K562 (cell line): ENCODE data around the gene NR6A1. TPM values are rescaled to one million over a fixed set of nuclear protein-coding genes. Genes with fewer than 3 reads are reported as not detected.

Experiments used
- ATAC-seq: fragments of 200-7000 bp; cut with Tn5 transposase; 3 replicates; pipeline ENCODE4 v1.9.1; 2020; ENCODE audit warnings: moderate library complexity
- BruUV-seq: library from RNA; stranded (reverse); fragments of 400-500 nt; replicated peaks from 2 replicates; lab custom pipeline; 2021; lab: Mats Ljungman, UMichigan
- CTCF ChIA-PET: fragments of 300-600 bp; formaldehyde crosslinking; extraction: SDS; loops from one replicate; lab custom pipeline; 2021; ENCODE audit warnings: low intra/inter-chr PET ratio; lab: Yijun Ruan, JAX
- POLR2A ChIA-PET: fragments of 300-600, 350-650 bp; sonication (Branson Sonifier 250); formaldehyde crosslinking; extraction: SDS; loops from one replicate; lab custom pipeline; 2021; ENCODE audit warnings: antibody characterized with exemption, inconsistent platforms; lab: Yijun Ruan, JAX
- DNase-seq, 4 experiments: peaks; one replicate each; pipeline versions ENCODE4 v3.0.0 to v3.0.0-alpha.2; 2011 to 2018; ENCODE audit warnings: low spot score in 3 of 4, mixed read lengths in 3 of 4; ENCODE audit errors: extremely low read depth in 1 of 4
- FAIRE-seq: peaks from 2 replicates; lab custom pipeline; 2011; peaks lifted over from hg19 to GRCh38; lab: Jason Lieb, UNC
- H2AFZ ChIP-seq: 2 replicates; pipeline ENCODE4 v1.6.0; 2011; ENCODE audit warnings: low read depth, low read length, control low read depth, inconsistent platforms
- H3K27ac ChIP-seq: fragments of 200-600 bp; 3 replicates; pipeline ENCODE4 v1.8.0; 2011; ENCODE audit warnings: low read depth, mild to moderate bottlenecking, control low read depth, inconsistent platforms, low read length, moderate library complexity, mixed read lengths; ENCODE audit errors: extremely low read depth
- H3K27me3 ChIP-seq, 2 experiments: fragments of 300-600 bp in 1 of 2; 2 replicates in 1 of 2; 3 replicates in 1 of 2; pipeline versions ENCODE4 v1.6.0 to v1.8.0; 2011; ENCODE audit warnings: inconsistent platforms in 2 of 2, low read length in 2 of 2, mild to moderate bottlenecking in 1 of 2, mixed read lengths in 1 of 2, moderate library complexity in 1 of 2; ENCODE audit not compliant: control insufficient read depth in 2 of 2, insufficient read depth in 2 of 2
- H3K36me3 ChIP-seq: fragments of 300-600 bp; 3 replicates; pipeline ENCODE4 v1.8.0; 2011; ENCODE audit warnings: mild to moderate bottlenecking, low read length, inconsistent platforms; ENCODE audit not compliant: control insufficient read depth, insufficient read depth
- H3K4me1 ChIP-seq, 2 experiments: fragments of 200-600 bp in 1 of 2; replicated peaks in 1 of 2; 2 replicates in 1 of 2; 3 replicates in 1 of 2; pipeline versions ENCODE4 v1.5.1 to v1.8.0; 2011; ENCODE audit warnings: inconsistent platforms in 2 of 2, low read length in 2 of 2, mild to moderate bottlenecking in 1 of 2, mixed read lengths in 1 of 2, moderate library complexity in 1 of 2; ENCODE audit not compliant: control insufficient read depth in 2 of 2, insufficient read depth in 2 of 2
- H3K4me2 ChIP-seq: 2 replicates; pipeline ENCODE4 v1.6.1; 2011; ENCODE audit warnings: low read length, control low read depth, inconsistent platforms, mixed read lengths; ENCODE audit not compliant: insufficient read depth
- H3K4me3 ChIP-seq: fragments of 200-600 bp; sonication (generic), shearing (Covaris generic); 2 replicates; pipeline ENCODE4 v1.5.1; 2016; ENCODE audit warnings: control low read depth, inconsistent platforms
- H3K79me2 ChIP-seq: fragments of 200-600 bp; 3 replicates; pipeline ENCODE4 v1.8.0; 2011; ENCODE audit warnings: low read length, inconsistent platforms; ENCODE audit not compliant: control insufficient read depth, insufficient read depth
- H3K9ac ChIP-seq, 2 experiments: 2 replicates each; pipeline versions ENCODE4 v1.6.0 to v1.6.1; 2011; ENCODE audit warnings: low read depth in 2 of 2, low read length in 2 of 2, control low read depth in 1 of 2, inconsistent platforms in 1 of 2, mild to moderate bottlenecking in 1 of 2, mixed read lengths in 1 of 2; ENCODE audit not compliant: insufficient read depth in 1 of 2
- H3K9me1 ChIP-seq: one replicate; pipeline ENCODE4 v1.6.0; 2011; ENCODE audit warnings: inconsistent platforms, mild to moderate bottlenecking, low read length, moderate library complexity; ENCODE audit not compliant: control insufficient read depth, insufficient read depth
- H3K9me3 ChIP-seq: replicated peaks from 2 replicates; pipeline ENCODE4 v1.5.1; 2011; ENCODE audit warnings: low read depth, low read length, inconsistent platforms; ENCODE audit not compliant: control insufficient read depth, insufficient read depth
- H4K20me1 ChIP-seq: replicated peaks from 2 replicates; pipeline ENCODE4 v1.6.1; 2011; ENCODE audit warnings: low read length, inconsistent platforms, mixed read lengths; ENCODE audit not compliant: control insufficient read depth, insufficient read depth
- BMI1 ChIP-seq: fragments of 150-350 bp; IDR thresholded peaks from 2 replicates; pipeline ENCODE4 v1.6.1; 2014; ENCODE audit warnings: low read length
- CEBPG ChIP-seq, 3 experiments: fragments of 200-800 bp in 1 of 3; sonication (Bioruptor generic) in 1 of 3; sonication (generic) in 1 of 3; formaldehyde crosslinking in 1 of 3; IDR thresholded peaks in 2 of 3; conservative IDR thresholded peaks in 1 of 3; 2 replicates each; pipeline versions ENCODE4 v1.6.1 to v1.8.0; 2016 to 2022; ENCODE audit warnings: missing compliant biosample characterization in 2 of 3, missing genetic modification characterization in 2 of 3, mild to moderate bottlenecking in 1 of 3, missing genetic modification reagents in 1 of 3
- OTX1 ChIP-seq: fragments of 450-650 bp; formaldehyde crosslinking; IDR thresholded peaks from 2 replicates; pipeline ENCODE4 v1.4.0; 2022; ENCODE audit warnings: mild to moderate bottlenecking
- SFPQ ChIP-seq: fragments of 200-400 bp; formaldehyde crosslinking; IDR thresholded peaks from 2 replicates; pipeline ENCODE4 v1.6.1; 2017; ENCODE audit warnings: mild to moderate bottlenecking, low read depth, low read length, moderate library complexity
- STAT5B ChIP-seq: fragments of 250-450 bp; sonication (Bioruptor Pico); IDR thresholded peaks from 2 replicates; pipeline ENCODE4 v1.8.0; 2021; ENCODE audit warnings: mild to moderate bottlenecking, inconsistent platforms
- WGBS: fragments of 100-300 bp; shearing (Covaris generic); methylation state at CpG from one replicate; pipeline ENCODE4 v1.1.6; 2016; ENCODE audit warnings: low coverage, mixed read lengths; ENCODE audit not compliant: insufficient coverage; ENCODE audit errors: missing lambda C conversion rate; 5-methylcytosine and 5-hydroxymethylcytosine counted together
- in situ Hi-C: fragments of 300-500 bp; cut with MboI; formaldehyde crosslinking; loops from 4 replicates; pipeline ENCODE4 v1.15.0; 2018; ENCODE audit warnings: inconsistent platforms, mixed read lengths
- intact Hi-C: fragments of 100-400 bp; cut with micrococcal nuclease; formaldehyde crosslinking; loops from 2 replicates; pipeline ENCODE4 v1.14.2; 2022
- polyA plus RNA-seq, 8 experiments: library from polyadenylated mRNA; depleted of rRNA in 4 of 8; stranded (reverse) in 5 of 8; unstranded in 3 of 8; fragments of >200 nt; fragmentation: Nextera tagmentation in 2 of 8; fragmentation: Illumina TruSeq in 1 of 8; extraction: Ambion mirVana in 2 of 8; extraction: Trizol in 1 of 8; gene quantifications; 2 replicates each; pipeline versions ENCODE4 v1.2.1 to v1.2.3, GENCODE V29; 2011 to 2014; ENCODE audit warnings: inconsistent platforms in 1 of 8, missing spikeins in 1 of 8
- total RNA-seq, 7 experiments: library from RNA; depleted of rRNA in 6 of 7; stranded (reverse); fragments of >200 nt in 6 of 7; fragmentation: Illumina TruSeq in 2 of 7; extraction: Trizol in 2 of 7; gene quantifications; 2 replicates each; pipeline versions ENCODE4 v1.2.1 to v1.2.3, GENCODE V29; 2011 to 2021; ENCODE audit warnings: low replicate concordance in 1 of 7
- TF ChIP-seq, protein P1 (sequence below), 2 experiments: fragments of 450-650 bp in 1 of 2; sonication (generic) in 1 of 2; formaldehyde crosslinking in 1 of 2; IDR thresholded peaks in 1 of 2; conservative IDR thresholded peaks in 1 of 2; 2 replicates each; pipeline versions ENCODE4 v1.6.1 to v1.8.1; 2016 to 2023; ENCODE audit warnings: mild to moderate bottlenecking in 2 of 2, moderate library complexity in 2 of 2, inconsistent platforms in 1 of 2, missing genetic modification reagents in 1 of 2
- TF ChIP-seq, protein P2 (sequence below), 2 experiments: fragments of 450-650 bp in 1 of 2; sonication (generic) in 1 of 2; formaldehyde crosslinking in 1 of 2; IDR thresholded peaks; 2 replicates each; pipeline versions ENCODE4 v1.7.1 to v1.9.0; 2016 to 2022; ENCODE audit warnings: inconsistent platforms in 1 of 2, mild to moderate bottlenecking in 1 of 2, missing genetic modification reagents in 1 of 2

NR6A1 gene
- total and polyA plus RNA-seq, 9 of the 15 experiments (the other 6 are each of a cell fraction or from before 2014, with no cell fraction given) = 9.7 to 55.4 (median 28.3) TPM

- 66% methylated on average over 5 of the region's 5 CpGs for WGBS
- CTCF ChIA-PET = no interaction called here
- peaks cover 8% of the 10 kb centered on the region; the same call in 1 of the 3 replicates for H3K79me2 ChIP-seq
- no peak for FAIRE-seq
- POLR2A ChIA-PET = interaction anchor here (0.7 kb wide), 1 partner anchor 55 kb away, joined by 3 read pairs; no protein-coding TSS in a partner anchor
- ATAC-seq = no peak
- H3K4me3 ChIP-seq = no peak overlapping the region
- no peak overlapping the region for H3K4me2 ChIP-seq
- H3K9me3 ChIP-seq = no peaks in the 10 kb centered on the region
- no peak overlapping the region for H2AFZ ChIP-seq
- no peaks in the 10 kb centered on the region for H3K27me3 ChIP-seq
- in situ Hi-C loops (no loop called here), intact Hi-C loops (loop anchor here (2.0 kb wide), 1 partner anchor 41 kb away; no protein-coding TSS in a partner anchor)
- BruUV-seq = no TSS peak
- H3K27ac ChIP-seq = no peak overlapping the region
- DNase-seq = no peak
- peaks cover 7 to 14% of the 10 kb centered on the region in 2 experiments; a peak in 4 of 5 replicates for H3K4me1 ChIP-seq
- H3K9me1 ChIP-seq = no peaks in the 10 kb centered on the region
- no peaks in the 10 kb centered on the region; the same call in 2 of the 3 replicates for H3K36me3 ChIP-seq
- H3K9ac ChIP-seq = no peak overlapping the region
- no peaks in the 10 kb centered on the region; the same call in 1 of the 2 replicates for H4K20me1 ChIP-seq
- no peak for TF ChIP-seq BMI1
- no peak for TF ChIP-seq SFPQ
- peak; percentile 63 for TF ChIP-seq CEBPG (CRISPR knock-in tag; IDR thresholded peaks at IDR 0.05)
- TF ChIP-seq CEBPG (tag; conservative IDR thresholded peaks at IDR 0.05 in 1 of 2, IDR thresholded peaks at IDR 0.05 in 1 of 2) = 0 out of 4 replicates have a peak, but pooled peaks of 1 of the 2 experiments have one; percentile 41
- no peak for TF ChIP-seq OTX1
- TF ChIP-seq, protein P1, sequence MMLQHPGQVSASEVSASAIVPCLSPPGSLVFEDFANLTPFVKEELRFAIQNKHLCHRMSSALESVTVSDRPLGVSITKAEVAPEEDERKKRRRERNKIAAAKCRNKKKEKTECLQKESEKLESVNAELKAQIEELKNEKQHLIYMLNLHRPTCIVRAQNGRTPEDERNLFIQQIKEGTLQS (IDR thresholded peaks at IDR 0.05) = 0 out of 2 replicates have a peak, but pooled peaks have one; percentile 12
- TF ChIP-seq, protein P1 (CRISPR knock-in tag; conservative IDR thresholded peaks at IDR 0.05) = no peak
- TF ChIP-seq, protein P2, sequence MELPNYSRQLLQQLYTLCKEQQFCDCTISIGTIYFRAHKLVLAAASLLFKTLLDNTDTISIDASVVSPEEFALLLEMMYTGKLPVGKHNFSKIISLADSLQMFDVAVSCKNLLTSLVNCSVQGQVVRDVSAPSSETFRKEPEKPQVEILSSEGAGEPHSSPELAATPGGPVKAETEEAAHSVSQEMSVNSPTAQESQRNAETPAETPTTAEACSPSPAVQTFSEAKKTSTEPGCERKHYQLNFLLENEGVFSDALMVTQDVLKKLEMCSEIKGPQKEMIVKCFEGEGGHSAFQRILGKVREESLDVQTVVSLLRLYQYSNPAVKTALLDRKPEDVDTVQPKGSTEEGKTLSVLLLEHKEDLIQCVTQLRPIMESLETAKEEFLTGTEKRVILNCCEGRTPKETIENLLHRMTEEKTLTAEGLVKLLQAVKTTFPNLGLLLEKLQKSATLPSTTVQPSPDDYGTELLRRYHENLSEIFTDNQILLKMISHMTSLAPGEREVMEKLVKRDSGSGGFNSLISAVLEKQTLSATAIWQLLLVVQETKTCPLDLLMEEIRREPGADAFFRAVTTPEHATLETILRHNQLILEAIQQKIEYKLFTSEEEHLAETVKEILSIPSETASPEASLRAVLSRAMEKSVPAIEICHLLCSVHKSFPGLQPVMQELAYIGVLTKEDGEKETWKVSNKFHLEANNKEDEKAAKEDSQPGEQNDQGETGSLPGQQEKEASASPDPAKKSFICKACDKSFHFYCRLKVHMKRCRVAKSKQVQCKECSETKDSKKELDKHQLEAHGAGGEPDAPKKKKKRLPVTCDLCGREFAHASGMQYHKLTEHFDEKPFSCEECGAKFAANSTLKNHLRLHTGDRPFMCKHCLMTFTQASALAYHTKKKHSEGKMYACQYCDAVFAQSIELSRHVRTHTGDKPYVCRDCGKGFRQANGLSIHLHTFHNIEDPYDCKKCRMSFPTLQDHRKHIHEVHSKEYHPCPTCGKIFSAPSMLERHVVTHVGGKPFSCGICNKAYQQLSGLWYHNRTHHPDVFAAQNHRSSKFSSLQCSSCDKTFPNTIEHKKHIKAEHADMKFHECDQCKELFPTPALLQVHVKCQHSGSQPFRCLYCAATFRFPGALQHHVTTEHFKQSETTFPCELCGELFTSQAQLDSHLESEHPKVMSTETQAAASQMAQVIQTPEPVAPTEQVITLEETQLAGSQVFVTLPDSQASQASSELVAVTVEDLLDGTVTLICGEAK (IDR thresholded peaks at IDR 0.05) = no peak
- TF ChIP-seq, protein P2 (CRISPR knock-in tag; IDR thresholded peaks at IDR 0.05) = no peak
- TF ChIP-seq STAT5B (CRISPR knock-in tag) = no peak
Measured at GRCh38 chr9:124699575-124699974, 71.5 kb downstream of the NR6A1 start.
